Smooth muscle cell (in vitro differentiated cells): ENCODE results near the gene FEN1. TPM values are rescaled to one million over a fixed set of nuclear protein-coding genes. Genes with fewer than 3 reads are reported as not detected.

Experiments
- DNase-seq: peaks from one replicate; lab custom pipeline; 2025; ENCODE audit not compliant: unreplicated experiment; lab: John Stamatoyannopoulos, UW
- H2AFZ ChIP-seq: fragments of 200-600 bp; sonication (generic); 2 replicates; pipeline ENCODE4 v1.6.0; 2016; ENCODE audit warnings: antibody characterized with exemption, low read depth, mild to moderate bottlenecking
- H3F3A ChIP-seq: fragments of 200-600 bp; sonication (generic); 2 replicates; pipeline ENCODE4 v1.6.0; 2017; ENCODE audit warnings: antibody characterized with exemption, low read depth
- H3K27ac ChIP-seq: fragments of 200-600 bp; sonication (generic); 2 replicates; pipeline ENCODE4 v1.5.1; 2016; ENCODE audit warnings: low read depth, mild to moderate bottlenecking
- H3K27me3 ChIP-seq: fragments of 200-600 bp; sonication (generic); 2 replicates; pipeline ENCODE4 v1.6.1; 2016; ENCODE audit warnings: low read depth, mild to moderate bottlenecking
- H3K36me3 ChIP-seq: fragments of 200-600 bp; sonication (generic); 2 replicates; pipeline ENCODE4 v1.5.1; 2016; ENCODE audit warnings: low read depth
- H3K4me1 ChIP-seq: fragments of 200-600 bp; sonication (generic); 2 replicates; pipeline ENCODE4 v1.5.1; 2016; ENCODE audit warnings: low read depth
- H3K4me2 ChIP-seq: fragments of 200-600 bp; sonication (generic); 2 replicates; pipeline ENCODE4 v1.6.0; 2016; ENCODE audit warnings: mild to moderate bottlenecking
- H3K4me3 ChIP-seq: fragments of 200-600 bp; sonication (generic); 2 replicates; pipeline ENCODE4 v1.5.1; 2016; ENCODE audit warnings: mild to moderate bottlenecking
- H3K79me2 ChIP-seq: fragments of 200-600 bp; sonication (generic); 2 replicates; pipeline ENCODE4 v1.6.0; 2016; ENCODE audit warnings: low read depth, mild to moderate bottlenecking
- H3K9ac ChIP-seq: fragments of 200-600 bp; sonication (generic); 2 replicates; pipeline ENCODE4 v1.6.0; 2016; ENCODE audit warnings: low read depth
- H3K9me3 ChIP-seq: fragments of 200-600 bp; sonication (generic); replicated peaks from 2 replicates; pipeline ENCODE4 v1.5.1; 2016; ENCODE audit warnings: low read depth
- H4K20me1 ChIP-seq: fragments of 200-600 bp; sonication (generic); 2 replicates; pipeline ENCODE4 v1.6.0; 2016; ENCODE audit warnings: low read depth
- WGBS: methylation state at CpG from one replicate; pipeline ENCODE4 v1.1.7; 2016; ENCODE audit warnings: low lambda C conversion rate; 5-methylcytosine and 5-hydroxymethylcytosine counted together
- polyA plus RNA-seq: library from polyadenylated mRNA; unstranded; fragments of >200 nt; fragmentation: Nextera tagmentation; extraction: Ambion mirVana; gene quantifications from 2 replicates; pipeline ENCODE4 v1.2.1, GENCODE V29; 2016
- total RNA-seq: library from RNA; depleted of rRNA; stranded (reverse); fragments of >200 nt; gene quantifications from 2 replicates; pipeline ENCODE4 v1.2.3, GENCODE V29; 2014
- TF ChIP-seq, protein P1 (sequence below): fragments of 200-600 bp; sonication (generic); IDR thresholded peaks from 2 replicates; pipeline ENCODE4 v1.5.1; 2017; ENCODE audit warnings: borderline replicate concordance, mild to moderate bottlenecking, antibody characterized with exemption; ENCODE audit not compliant: insufficient read depth, poor library complexity, severe bottlenecking

FEN1 gene
- total and polyA plus RNA-seq, 2 experiments from 2014 or later, result 15.6 to 21.1 TPM

DNA sequence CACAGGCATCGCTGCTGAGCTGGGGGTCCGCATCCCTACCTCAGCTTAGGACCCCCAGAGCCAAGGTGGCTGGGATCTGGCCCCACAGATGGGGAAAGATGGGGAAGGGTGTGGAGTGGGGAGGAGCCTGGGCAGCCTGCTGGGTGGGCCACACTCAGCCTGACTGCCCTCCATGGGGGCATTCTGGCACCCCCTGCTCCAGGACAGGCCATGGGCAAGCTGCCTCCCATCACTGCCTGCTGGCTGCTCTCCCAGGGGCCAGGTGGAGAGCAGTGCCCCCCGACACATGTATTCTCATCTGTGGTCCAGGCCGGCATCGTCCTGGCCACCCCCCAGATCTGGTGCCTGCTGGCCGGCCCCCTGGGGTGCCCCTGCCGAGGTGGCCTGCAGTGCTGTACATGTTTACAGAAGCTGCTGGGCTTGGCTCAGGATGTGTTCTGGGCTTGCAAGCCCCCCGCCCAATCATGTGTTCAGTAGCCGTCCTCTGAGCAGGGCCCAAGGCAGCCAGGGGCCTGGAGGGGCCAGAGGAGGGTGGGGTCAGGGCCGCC is 48.0 kb upstream of the FEN1 start:
- Histone ChIP-seq H3K4me1 (peaks cover 7% of the 10 kb centered on the region), H3F3A (no peaks in the 10 kb centered on the region), H3K36me3 (no peaks in the 10 kb centered on the region), H3K4me3 (no peak overlapping the region), H3K27ac (no peak overlapping the region), H3K79me2 (no peaks in the 10 kb centered on the region), H3K27me3 (no peaks in the 10 kb centered on the region), H3K4me2 (no peak overlapping the region), H2AFZ (no peak overlapping the region), H3K9ac (no peak overlapping the region), H3K9me3 (no peaks in the 10 kb centered on the region), H4K20me1 (no peaks in the 10 kb centered on the region)
- DNase-seq, result no peak
- 93% methylated on average over 10 of the region's 10 CpGs for WGBS
- TF ChIP-seq, protein P1, sequence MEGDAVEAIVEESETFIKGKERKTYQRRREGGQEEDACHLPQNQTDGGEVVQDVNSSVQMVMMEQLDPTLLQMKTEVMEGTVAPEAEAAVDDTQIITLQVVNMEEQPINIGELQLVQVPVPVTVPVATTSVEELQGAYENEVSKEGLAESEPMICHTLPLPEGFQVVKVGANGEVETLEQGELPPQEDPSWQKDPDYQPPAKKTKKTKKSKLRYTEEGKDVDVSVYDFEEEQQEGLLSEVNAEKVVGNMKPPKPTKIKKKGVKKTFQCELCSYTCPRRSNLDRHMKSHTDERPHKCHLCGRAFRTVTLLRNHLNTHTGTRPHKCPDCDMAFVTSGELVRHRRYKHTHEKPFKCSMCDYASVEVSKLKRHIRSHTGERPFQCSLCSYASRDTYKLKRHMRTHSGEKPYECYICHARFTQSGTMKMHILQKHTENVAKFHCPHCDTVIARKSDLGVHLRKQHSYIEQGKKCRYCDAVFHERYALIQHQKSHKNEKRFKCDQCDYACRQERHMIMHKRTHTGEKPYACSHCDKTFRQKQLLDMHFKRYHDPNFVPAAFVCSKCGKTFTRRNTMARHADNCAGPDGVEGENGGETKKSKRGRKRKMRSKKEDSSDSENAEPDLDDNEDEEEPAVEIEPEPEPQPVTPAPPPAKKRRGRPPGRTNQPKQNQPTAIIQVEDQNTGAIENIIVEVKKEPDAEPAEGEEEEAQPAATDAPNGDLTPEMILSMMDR, result no peak

DNA sequence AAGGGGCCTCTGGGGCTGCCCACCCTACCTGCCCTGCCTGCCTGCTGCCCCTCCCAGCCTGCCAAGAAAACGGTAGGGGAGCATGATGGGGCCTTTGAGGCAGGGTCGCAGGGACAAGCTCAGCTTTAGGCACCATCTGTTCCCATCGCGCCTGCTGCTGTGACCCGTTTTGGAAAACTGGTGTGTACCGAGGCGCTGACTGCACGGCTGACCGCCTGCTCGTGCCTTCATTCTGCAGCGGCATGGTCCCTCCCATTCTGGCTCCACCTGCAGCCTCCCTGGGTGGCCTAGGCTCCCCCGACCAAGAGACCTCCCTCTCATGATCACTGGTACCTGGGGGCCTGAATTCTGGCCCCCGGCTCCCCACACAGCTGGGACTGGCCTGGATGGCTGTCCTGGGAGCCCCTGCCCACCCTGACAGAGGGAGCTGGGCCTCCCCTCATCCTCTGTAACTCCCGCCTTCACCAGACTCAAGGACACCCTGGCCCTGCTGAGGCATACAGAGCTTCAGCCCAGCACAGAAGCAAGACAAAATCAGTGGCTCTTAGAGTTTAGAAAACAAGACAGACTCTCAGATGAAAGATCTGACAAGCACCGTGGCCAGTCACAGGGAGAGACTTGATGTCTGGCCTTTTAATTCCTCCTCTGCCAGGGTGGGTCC is 46.8 kb upstream of the FEN1 start:
- no peaks in the 10 kb centered on the region for H3K27me3 ChIP-seq
- H3K9ac ChIP-seq, result no peak overlapping the region
- H3K4me2 ChIP-seq, result no peak overlapping the region
- no peaks in the 10 kb centered on the region for H4K20me1 ChIP-seq
- TF ChIP-seq, protein P1, result no peak
- no peak for DNase-seq
- no peak overlapping the region for H3K27ac ChIP-seq
- no peaks in the 10 kb centered on the region for H3K36me3 ChIP-seq
- no peak overlapping the region for H2AFZ ChIP-seq
- peaks cover 14% of the 10 kb centered on the region for H3K4me1 ChIP-seq
- no peaks in the 10 kb centered on the region for H3K79me2 ChIP-seq
- no peak overlapping the region for H3K4me3 ChIP-seq
- 81% methylated on average over 11 of the region's 15 CpGs for WGBS
- H3F3A ChIP-seq, result peaks cover 5% of the 10 kb centered on the region
- H3K9me3 ChIP-seq, result no peaks in the 10 kb centered on the region

DNA sequence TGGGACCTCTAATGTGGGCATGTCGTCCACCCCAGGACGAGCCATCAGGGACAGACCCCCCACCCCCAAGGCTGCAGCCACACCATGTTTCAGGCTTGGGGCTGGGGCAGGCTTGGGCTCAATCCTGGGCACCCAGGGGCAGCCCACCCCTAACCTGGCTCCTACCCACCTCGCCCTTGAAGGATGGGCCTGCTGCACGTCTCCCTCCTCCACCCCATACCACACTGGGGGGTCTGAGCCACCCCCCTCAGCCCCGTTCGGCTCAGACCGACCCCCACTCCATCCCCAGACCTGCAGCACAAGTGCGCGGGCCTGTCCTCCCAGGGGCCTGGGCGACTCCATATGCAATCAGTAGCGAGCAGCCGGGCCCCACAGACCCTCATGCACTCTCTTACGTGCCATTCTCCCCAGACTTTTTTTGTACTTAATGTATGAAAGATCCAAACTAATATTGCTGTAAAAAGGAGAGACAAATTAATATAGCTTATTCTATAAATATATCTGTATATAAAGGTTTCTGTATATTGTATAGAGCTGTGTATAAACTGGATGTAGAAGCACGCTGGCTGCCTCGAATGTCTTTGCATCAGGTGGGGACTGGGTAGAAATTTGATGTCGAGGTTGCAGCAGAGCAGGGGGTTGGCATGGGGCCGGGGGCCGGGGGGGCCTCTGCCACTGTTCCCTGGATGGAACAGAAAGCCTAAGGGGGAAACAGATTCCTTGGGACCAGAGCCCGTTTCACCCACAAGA is 46.1 kb upstream of the FEN1 start:
- H2AFZ ChIP-seq, result no peak overlapping the region
- TF ChIP-seq, protein P1, result no peak
- WGBS, result 86% methylated on average over 18 of the region's 19 CpGs
- no peak overlapping the region for H3K4me2 ChIP-seq
- H3F3A ChIP-seq, result peaks cover 8% of the 10 kb centered on the region
- H3K27ac ChIP-seq, result no peak overlapping the region
- no peaks in the 10 kb centered on the region for H3K9me3 ChIP-seq
- no peaks in the 10 kb centered on the region for H4K20me1 ChIP-seq
- H3K4me3 ChIP-seq, result no peak overlapping the region
- H3K36me3 ChIP-seq, result no peaks in the 10 kb centered on the region
- DNase-seq, result no peak
- H3K9ac ChIP-seq, result no peak overlapping the region
- H3K27me3 ChIP-seq, result no peaks in the 10 kb centered on the region
- H3K79me2 ChIP-seq, result no peaks in the 10 kb centered on the region
- peaks cover 14% of the 10 kb centered on the region for H3K4me1 ChIP-seq
